Measurements from ENCODE around the gene ANKRD16.
A peak's percentile ranks its signal among the peaks of the same experiment; 100 is the strongest.

DNA sequence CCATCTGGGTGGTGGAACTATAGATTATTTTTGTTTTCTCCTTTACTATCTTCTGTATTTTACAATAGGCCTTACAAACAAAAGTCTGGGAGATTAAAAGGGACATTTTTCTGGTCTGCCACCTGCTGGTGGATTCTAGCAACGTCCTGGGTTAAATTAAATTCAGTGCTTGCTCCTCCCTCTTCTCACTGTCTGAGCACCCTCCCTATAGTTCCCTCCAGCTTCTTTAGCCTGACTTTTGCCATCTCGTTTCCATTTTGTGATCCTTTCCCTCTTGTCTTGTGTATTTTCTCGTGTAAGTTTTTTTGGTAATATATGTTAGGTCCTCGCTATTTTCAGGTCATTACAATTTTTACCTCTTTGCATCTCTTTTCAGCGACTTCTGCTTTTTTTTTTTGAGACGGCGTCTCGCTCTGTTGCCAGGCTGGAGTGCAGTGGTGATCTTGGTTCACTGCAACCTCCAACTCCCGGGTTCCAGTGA is 16.1 kb downstream of the ANKRD16 start:
- TF ChIP-seq, protein P1, sequence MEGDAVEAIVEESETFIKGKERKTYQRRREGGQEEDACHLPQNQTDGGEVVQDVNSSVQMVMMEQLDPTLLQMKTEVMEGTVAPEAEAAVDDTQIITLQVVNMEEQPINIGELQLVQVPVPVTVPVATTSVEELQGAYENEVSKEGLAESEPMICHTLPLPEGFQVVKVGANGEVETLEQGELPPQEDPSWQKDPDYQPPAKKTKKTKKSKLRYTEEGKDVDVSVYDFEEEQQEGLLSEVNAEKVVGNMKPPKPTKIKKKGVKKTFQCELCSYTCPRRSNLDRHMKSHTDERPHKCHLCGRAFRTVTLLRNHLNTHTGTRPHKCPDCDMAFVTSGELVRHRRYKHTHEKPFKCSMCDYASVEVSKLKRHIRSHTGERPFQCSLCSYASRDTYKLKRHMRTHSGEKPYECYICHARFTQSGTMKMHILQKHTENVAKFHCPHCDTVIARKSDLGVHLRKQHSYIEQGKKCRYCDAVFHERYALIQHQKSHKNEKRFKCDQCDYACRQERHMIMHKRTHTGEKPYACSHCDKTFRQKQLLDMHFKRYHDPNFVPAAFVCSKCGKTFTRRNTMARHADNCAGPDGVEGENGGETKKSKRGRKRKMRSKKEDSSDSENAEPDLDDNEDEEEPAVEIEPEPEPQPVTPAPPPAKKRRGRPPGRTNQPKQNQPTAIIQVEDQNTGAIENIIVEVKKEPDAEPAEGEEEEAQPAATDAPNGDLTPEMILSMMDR (IDR thresholded peaks at IDR 0.05; ENCODE audit: borderline replicate concordance, extremely low read depth, low read length, poor library complexity, severe bottlenecking) = peak; percentile 87
- no peak for TF ChIP-seq EZH2 (IDR thresholded peaks at IDR 0.05; ENCODE audit: borderline replicate concordance, low read depth, low read length, severe bottlenecking)

All from DND-41 (cell line).